ENCODE data around the gene CLDN15. TPM values are rescaled to one million over a fixed set of nuclear protein-coding genes. Genes with fewer than 3 reads are reported as not detected.
"Not testable (repeated sequence)": the region's sequence is repeated elsewhere in the genome, so short reads cannot be mapped to it uniquely, and the experiment has no call there.

Gene CLDN15
- total RNA-seq, 1 experiment from 2014 or later, result 9.1 TPM

DNA sequence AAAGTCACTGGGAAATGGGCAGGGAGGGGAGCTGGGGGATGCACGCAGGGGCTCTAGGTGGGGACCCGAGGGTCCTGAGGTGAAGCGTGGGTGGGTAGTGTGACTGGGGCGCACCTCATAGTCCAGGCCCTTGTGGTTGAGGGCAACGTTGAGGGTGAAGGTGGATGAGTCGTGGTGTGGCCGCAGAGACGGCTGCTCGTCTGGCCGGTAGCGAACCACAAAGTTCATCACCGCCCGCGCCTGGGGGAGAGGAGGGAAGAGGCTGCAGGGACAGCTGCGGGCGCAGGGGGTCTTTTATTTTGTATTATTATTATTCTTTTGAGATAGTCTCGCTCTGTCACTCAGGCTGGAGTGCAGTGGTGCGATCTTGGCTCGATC lies 30.9 kb downstream of the CLDN15 start:
- H3K4me1 Mint-ChIP-seq (ENCODE audit: low read depth, unreplicated experiment), result no peaks in the 10 kb centered on the region
- no peaks in the 10 kb centered on the region for H3K9me3 Mint-ChIP-seq (ENCODE audit: unreplicated experiment)
- DNase-seq, result no peak
- Histone ChIP-seq H3K4me3 (ENCODE audit: low read depth, low read length) (no peak overlapping the region), H3K9me3 (no peaks in the 10 kb centered on the region), H3K4me1 (peaks cover 4% of the 10 kb centered on the region), H3K36me3 (ENCODE audit: control insufficient read depth, insufficient read depth, low read length) (peaks cover 1% of the 10 kb centered on the region; the same call in 1 of the 2 replicates), H3K27me3 (replicated peaks; ENCODE audit: control insufficient read depth, insufficient read depth, low read length) (no peaks in the 10 kb centered on the region)
- ChIA-PET POLR2A (no interaction called here), CTCF (no interaction called here)
- H3K36me3 Mint-ChIP-seq (ENCODE audit: insufficient read depth, unreplicated experiment), result peaks cover 36% of the 10 kb centered on the region
- H3K27me3 Mint-ChIP-seq (ENCODE audit: insufficient read depth, unreplicated experiment), result no peaks in the 10 kb centered on the region
- H3K4me3 Mint-ChIP-seq (ENCODE audit: unreplicated experiment), result no peak overlapping the region
- BruUV-seq (replicated peaks), result no TSS peak
- no peak overlapping the region for H3K27ac Mint-ChIP-seq (ENCODE audit: unreplicated experiment)
- intact Hi-C loops (cut with micrococcal nuclease; ENCODE audit: unreplicated experiment), result no loop called here
- TF ChIP-seq, protein P1, sequence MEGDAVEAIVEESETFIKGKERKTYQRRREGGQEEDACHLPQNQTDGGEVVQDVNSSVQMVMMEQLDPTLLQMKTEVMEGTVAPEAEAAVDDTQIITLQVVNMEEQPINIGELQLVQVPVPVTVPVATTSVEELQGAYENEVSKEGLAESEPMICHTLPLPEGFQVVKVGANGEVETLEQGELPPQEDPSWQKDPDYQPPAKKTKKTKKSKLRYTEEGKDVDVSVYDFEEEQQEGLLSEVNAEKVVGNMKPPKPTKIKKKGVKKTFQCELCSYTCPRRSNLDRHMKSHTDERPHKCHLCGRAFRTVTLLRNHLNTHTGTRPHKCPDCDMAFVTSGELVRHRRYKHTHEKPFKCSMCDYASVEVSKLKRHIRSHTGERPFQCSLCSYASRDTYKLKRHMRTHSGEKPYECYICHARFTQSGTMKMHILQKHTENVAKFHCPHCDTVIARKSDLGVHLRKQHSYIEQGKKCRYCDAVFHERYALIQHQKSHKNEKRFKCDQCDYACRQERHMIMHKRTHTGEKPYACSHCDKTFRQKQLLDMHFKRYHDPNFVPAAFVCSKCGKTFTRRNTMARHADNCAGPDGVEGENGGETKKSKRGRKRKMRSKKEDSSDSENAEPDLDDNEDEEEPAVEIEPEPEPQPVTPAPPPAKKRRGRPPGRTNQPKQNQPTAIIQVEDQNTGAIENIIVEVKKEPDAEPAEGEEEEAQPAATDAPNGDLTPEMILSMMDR (IDR thresholded peaks at IDR 0.05; ENCODE audit: insufficient read depth in 1 of 2, low read depth in 1 of 2, low read length in 1 of 2, severe bottlenecking in 1 of 2, unreplicated experiment in 1 of 2), result no peak

DNA sequence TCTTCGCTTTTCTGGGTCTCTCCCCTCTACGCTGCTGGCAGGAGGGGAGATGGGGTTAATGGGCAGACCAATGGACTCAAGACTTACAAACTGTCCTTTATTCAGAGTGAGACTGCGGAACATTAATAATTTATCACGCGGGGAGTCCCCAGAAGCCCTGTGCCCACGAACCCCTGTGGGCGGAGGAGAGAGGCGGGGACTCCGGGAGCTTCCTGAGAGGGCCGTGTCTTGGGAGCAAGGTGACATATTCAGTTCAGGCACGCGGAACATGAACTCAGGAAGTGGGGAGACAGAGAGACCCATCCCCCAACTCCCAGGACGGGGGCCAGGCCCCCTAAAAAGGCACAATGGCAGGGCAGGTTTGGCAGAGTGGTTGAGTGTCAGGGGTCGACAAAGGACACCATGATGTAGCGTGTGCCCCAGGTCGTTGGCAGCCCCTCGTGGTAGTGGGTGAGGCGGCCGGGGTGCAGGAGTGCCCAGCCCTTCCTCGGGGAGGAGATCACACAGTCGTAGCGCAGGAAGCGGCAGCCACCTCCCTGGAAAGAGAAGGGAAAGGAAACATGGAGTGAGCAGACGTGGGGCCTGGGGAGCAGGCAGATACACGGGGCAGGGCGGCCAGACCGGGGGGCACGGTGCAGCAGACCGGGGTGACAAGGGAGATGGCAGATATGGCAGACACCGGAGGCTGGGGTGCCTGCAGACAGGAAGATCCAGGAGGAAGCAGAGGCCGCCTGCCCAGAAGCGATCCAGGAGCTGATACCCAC lies 31.5 kb downstream of the CLDN15 start:
- Histone ChIP-seq H3K9me3 (no peaks in the 10 kb centered on the region), H3K36me3 (ENCODE audit: control insufficient read depth, insufficient read depth, low read length) (peaks cover 1% of the 10 kb centered on the region; the same call in 1 of the 2 replicates), H3K4me3 (ENCODE audit: low read depth, low read length) (no peak overlapping the region), H3K4me1 (peaks cover 10% of the 10 kb centered on the region), H3K27me3 (replicated peaks; ENCODE audit: control insufficient read depth, insufficient read depth, low read length) (no peaks in the 10 kb centered on the region)
- ChIA-PET CTCF (interaction anchor here (0.5 kb wide), 1 partner anchor 20 kb away, joined by 4 read pairs; no protein-coding TSS in a partner anchor), POLR2A (no interaction called here)
- intact Hi-C loops (cut with micrococcal nuclease; ENCODE audit: unreplicated experiment), result no loop called here
- no peak overlapping the region for H3K4me3 Mint-ChIP-seq (ENCODE audit: unreplicated experiment)
- no peak for DNase-seq
- H3K9me3 Mint-ChIP-seq (ENCODE audit: unreplicated experiment), result no peaks in the 10 kb centered on the region
- H3K27ac Mint-ChIP-seq (ENCODE audit: unreplicated experiment), result no peak overlapping the region
- H3K27me3 Mint-ChIP-seq (ENCODE audit: insufficient read depth, unreplicated experiment), result no peaks in the 10 kb centered on the region
- no TSS peak for BruUV-seq (replicated peaks)
- peaks cover 36% of the 10 kb centered on the region for H3K36me3 Mint-ChIP-seq (ENCODE audit: insufficient read depth, unreplicated experiment)
- TF ChIP-seq, protein P1 (IDR thresholded peaks at IDR 0.05; ENCODE audit: insufficient read depth in 1 of 2, low read depth in 1 of 2, low read length in 1 of 2, severe bottlenecking in 1 of 2, unreplicated experiment in 1 of 2), result no peak
- H3K4me1 Mint-ChIP-seq (ENCODE audit: low read depth, unreplicated experiment), result peaks cover 5% of the 10 kb centered on the region

DNA sequence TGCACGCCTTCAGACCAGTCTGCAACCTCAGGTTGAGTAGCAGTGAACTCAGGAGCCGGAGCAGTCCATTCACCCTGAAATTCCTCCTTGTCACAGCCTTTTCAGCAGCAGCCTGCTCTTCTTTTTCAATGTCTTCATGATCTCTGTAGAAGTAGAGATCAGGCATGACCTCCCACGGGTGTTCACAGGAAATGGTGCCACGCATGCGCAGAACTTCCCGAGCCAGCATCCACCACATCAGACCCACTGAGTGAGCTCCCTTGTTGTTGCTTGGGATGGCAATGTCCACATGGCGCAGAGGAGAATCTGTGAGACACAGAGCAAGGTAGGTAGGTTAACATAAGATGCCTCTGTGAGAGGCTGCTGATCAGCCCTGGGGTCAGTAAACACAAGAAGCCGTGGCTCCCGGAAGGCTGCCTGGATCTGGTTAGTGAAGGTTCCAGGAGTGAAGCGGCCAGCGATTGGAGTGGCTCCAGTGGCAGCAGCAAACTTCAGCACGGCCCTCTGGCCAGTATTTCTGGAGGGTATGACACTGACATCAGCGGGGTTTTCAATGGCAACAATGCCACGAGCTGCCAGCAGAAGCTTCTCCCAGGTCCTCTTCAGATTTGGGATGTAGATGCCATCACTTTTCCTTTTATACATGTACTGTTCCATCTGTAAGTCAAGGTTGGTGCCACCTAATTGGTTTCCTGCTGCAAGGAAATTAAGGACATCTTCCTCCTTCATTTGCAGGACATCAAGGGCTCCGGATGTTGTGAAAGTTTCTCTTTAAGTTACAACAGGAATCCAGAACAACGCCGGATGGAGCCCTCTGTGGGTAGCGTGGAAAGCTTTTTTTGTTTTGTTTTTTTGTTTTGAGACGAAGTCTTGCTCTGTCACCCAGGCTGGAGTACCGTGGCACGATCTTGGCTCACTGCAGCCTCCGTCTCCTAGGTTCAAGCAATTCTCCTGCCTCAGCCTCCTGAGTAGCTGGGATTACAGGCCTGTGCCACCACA lies 33.6 kb downstream of the CLDN15 start:
- H3K36me3 ChIP-seq (ENCODE audit: control insufficient read depth, insufficient read depth, low read length); H3K27me3 Mint-ChIP-seq (ENCODE audit: insufficient read depth, unreplicated experiment); H3K27me3 ChIP-seq (replicated peaks; ENCODE audit: control insufficient read depth, insufficient read depth, low read length); DNase-seq; H3K4me3 ChIP-seq (ENCODE audit: low read depth, low read length); H3K27ac Mint-ChIP-seq (ENCODE audit: unreplicated experiment); H3K4me3 Mint-ChIP-seq (ENCODE audit: unreplicated experiment); H3K9me3 Mint-ChIP-seq (ENCODE audit: unreplicated experiment); intact Hi-C loops (cut with micrococcal nuclease; ENCODE audit: unreplicated experiment); H3K9me3 ChIP-seq; BruUV-seq (replicated peaks): not testable (repeated sequence)
- H3K4me1 Mint-ChIP-seq (ENCODE audit: low read depth, unreplicated experiment), result peaks cover 14% of the 10 kb centered on the region
- POLR2A ChIA-PET, result interaction anchor here (1.4 kb wide), 1 partner anchor 14 kb away, joined by 4 read pairs; the partner anchor contains the start of gene ZNHIT1
- H3K4me1 ChIP-seq, result peaks cover 20% of the 10 kb centered on the region
- H3K36me3 Mint-ChIP-seq (ENCODE audit: insufficient read depth, unreplicated experiment), result peaks cover 19% of the 10 kb centered on the region
- CTCF ChIA-PET, result interaction anchor here (1.2 kb wide), 1 partner anchor 14 kb away, joined by 4 read pairs; the partner anchor contains the start of genes PLOD3 and ZNHIT1

Data from Caco-2 (cell line).